ENCODE results near the gene OLFML1.

GRCh38 chr11:7500251-7500650, 14.9 kb downstream of the OLFML1 start:
- TF ChIP-seq POLR2A (IDR thresholded peaks at IDR 0.05) (no peak), CTCF (IDR thresholded peaks at IDR 0.05 in 4 of 5, conservative IDR thresholded peaks at IDR 0.05 in 1 of 5) (no peak)

Measured in gastrocnemius medialis (tissue), 4 donors.